Endothelial cell of umbilical vein (primary cell): Measurements from ENCODE around the gene CD93. TPM values are rescaled to one million over a fixed set of nuclear protein-coding genes. Genes with fewer than 3 reads are reported as not detected.

Experiments
- BruUV-seq: library from RNA; stranded (reverse); fragments of 400-500 nt; replicated peaks from 2 replicates; lab custom pipeline; 2021; lab: Mats Ljungman, UMichigan
- CTCF ChIA-PET: fragments of 300-600, 350-600 bp; sonication (Branson Sonifier 250); formaldehyde crosslinking; loops from one replicate; lab custom pipeline; 2021; ENCODE audit warnings: antibody characterized with exemption, inconsistent platforms; lab: Charles Lee
- POLR2A ChIA-PET: fragments of 300-600, 350-600 bp; sonication (Branson Sonifier 250); formaldehyde crosslinking; loops from one replicate; lab custom pipeline; 2021; ENCODE audit warnings: antibody characterized with exemption, inconsistent platforms; lab: Charles Lee
- DNase-seq: peaks from one replicate; pipeline ENCODE4 v3.0.0-alpha.2; 2011; ENCODE audit warnings: low read depth, low spot score
- FAIRE-seq: peaks from 2 replicates; lab custom pipeline; 2011; peaks lifted over from hg19 to GRCh38; lab: Jason Lieb, UNC
- H2AFZ ChIP-seq: 2 replicates; pipeline ENCODE4 v1.6.0; 2012; ENCODE audit warnings: low read depth, low read length, control low read depth, inconsistent platforms
- H3K27ac ChIP-seq: 2 replicates; pipeline ENCODE4 v1.5.1; 2011; ENCODE audit warnings: low read depth, mild to moderate bottlenecking, control low read depth, low read length, moderate library complexity; ENCODE audit not compliant: insufficient read depth
- H3K27me3 ChIP-seq, 2 experiments: 2 replicates each; pipeline versions ENCODE4 v1.6.0 to v1.6.1; 2011; ENCODE audit warnings: low read length in 2 of 2, mixed read lengths in 1 of 2; ENCODE audit not compliant: control insufficient read depth in 2 of 2, insufficient read depth in 2 of 2
- H3K36me3 ChIP-seq, 2 experiments: 2 replicates in 1 of 2; 3 replicates in 1 of 2; pipeline ENCODE4 v1.5.1; 2011; ENCODE audit warnings: low read length in 2 of 2, mild to moderate bottlenecking in 1 of 2, moderate library complexity in 1 of 2; ENCODE audit not compliant: control insufficient read depth in 2 of 2, insufficient read depth in 2 of 2; ENCODE audit errors: extremely low read depth in 1 of 2
- H3K4me1 ChIP-seq: 3 replicates; pipeline ENCODE4 v1.5.1; 2011; ENCODE audit warnings: mild to moderate bottlenecking, low read length; ENCODE audit not compliant: control insufficient read depth, insufficient read depth; ENCODE audit errors: extremely low read depth
- H3K4me2 ChIP-seq: 2 replicates; pipeline ENCODE4 v1.6.1; 2011; ENCODE audit warnings: low read length, control low read depth, mixed read lengths; ENCODE audit not compliant: insufficient read depth
- H3K4me3 ChIP-seq, 3 experiments: fragments of 200-600 bp in 1 of 3; sonication (generic), shearing (Covaris generic) in 1 of 3; replicated peaks in 1 of 3; 2 replicates each; pipeline ENCODE4 v1.5.1; 2011 to 2016; ENCODE audit warnings: control low read depth in 3 of 3, low read length in 3 of 3, mild to moderate bottlenecking in 2 of 3, inconsistent platforms in 1 of 3, low read depth in 1 of 3, moderate library complexity in 1 of 3; ENCODE audit not compliant: insufficient read depth in 1 of 3
- H3K79me2 ChIP-seq: 2 replicates; pipeline ENCODE4 v1.6.0; 2012; ENCODE audit warnings: low read length, inconsistent platforms; ENCODE audit not compliant: control insufficient read depth, insufficient read depth
- H3K9ac ChIP-seq: replicated peaks from 2 replicates; pipeline ENCODE3; 2011; ENCODE audit warnings: low read length, control low read depth; ENCODE audit not compliant: insufficient read depth; ENCODE audit errors: extremely low read depth
- H3K9me1 ChIP-seq: replicated peaks from 3 replicates; pipeline ENCODE4 v1.6.0; 2011; ENCODE audit warnings: mild to moderate bottlenecking, low read length; ENCODE audit not compliant: control insufficient read depth, insufficient read depth; ENCODE audit errors: extremely low read depth
- H3K9me3 ChIP-seq: replicated peaks from 2 replicates; pipeline ENCODE4 v1.5.1; 2012; ENCODE audit warnings: low read length, inconsistent platforms; ENCODE audit not compliant: control insufficient read depth, insufficient read depth
- H4K20me1 ChIP-seq: replicated peaks from 2 replicates; pipeline ENCODE3; 2011; ENCODE audit warnings: mild to moderate bottlenecking, low read length; ENCODE audit not compliant: control insufficient read depth, insufficient read depth; ENCODE audit errors: extremely low read depth
- EZH2 ChIP-seq: IDR thresholded peaks from 2 replicates; pipeline ENCODE4 v1.6.1; 2012; ENCODE audit warnings: borderline replicate concordance, low read depth, mild to moderate bottlenecking, moderate library complexity, low read length, inconsistent platforms; ENCODE audit not compliant: severe bottlenecking
- FOS ChIP-seq: IDR thresholded peaks from 2 replicates; pipeline ENCODE4 v1.6.1; 2011; ENCODE audit warnings: mild to moderate bottlenecking, low read length, moderate library complexity, borderline replicate concordance; ENCODE audit not compliant: insufficient read depth
- GATA2 ChIP-seq: IDR thresholded peaks from 2 replicates; pipeline ENCODE4 v1.7.0; 2011; ENCODE audit warnings: low read depth, mild to moderate bottlenecking, moderate library complexity, mixed read lengths, low read length; ENCODE audit not compliant: insufficient read length, insufficient read depth
- JUN ChIP-seq: IDR thresholded peaks from 2 replicates; pipeline ENCODE4 v1.6.1; 2011; ENCODE audit warnings: borderline replicate concordance, low read depth; ENCODE audit not compliant: insufficient read length, insufficient read depth
- MYC ChIP-seq: IDR thresholded peaks from one replicate; pipeline ENCODE4 v1.6.1; 2011; ENCODE audit warnings: mild to moderate bottlenecking, low read depth, low read length
- POLR2A ChIP-seq: IDR thresholded peaks from 2 replicates; pipeline ENCODE4 v1.6.1; 2012; ENCODE audit warnings: low read depth, mild to moderate bottlenecking, control low read depth, low read length
- POLR2AphosphoS5 ChIP-seq: IDR thresholded peaks from 2 replicates; pipeline ENCODE4 v1.6.1; 2012; ENCODE audit warnings: low read depth, mild to moderate bottlenecking, control low read depth, low read length, moderate library complexity; ENCODE audit not compliant: insufficient read depth
- dilution Hi-C: fragments of 300-500 bp; cut with MboI; formaldehyde crosslinking; loops from one replicate; pipeline ENCODE4 v1.15.0; 2019; ENCODE audit warnings: low sequenced_read_pairs; ENCODE audit not compliant: extremely low pct_ligation_motif_present
- intact Hi-C: fragments of 100-400 bp; cut with micrococcal nuclease; formaldehyde crosslinking; loops from one replicate; pipeline ENCODE4 v1.10.0; 2022
- polyA plus RNA-seq, 4 experiments: library from polyadenylated mRNA; depleted of rRNA in 3 of 4; stranded (reverse) in 3 of 4; unstranded in 1 of 4; fragments of >200 nt; gene quantifications; 2 replicates each; pipeline versions ENCODE4 v1.2.1 to v1.2.3, GENCODE V29; 2011 to 2012; ENCODE audit warnings: missing spikeins in 1 of 4
- total RNA-seq: library from RNA; stranded (reverse); gene quantifications from 2 replicates; pipeline ENCODE4 v1.2.3, GENCODE V29; 2021
- TF ChIP-seq, protein P1 (sequence below), 2 donors: IDR thresholded peaks; 1 replicate in 1 of 2; 2 replicates in 1 of 2; pipeline ENCODE4 v1.5.1; 2011; ENCODE audit warnings: low read length in 2 of 2, mild to moderate bottlenecking in 2 of 2, moderate library complexity in 2 of 2, control low read depth in 1 of 2, inconsistent platforms in 1 of 2, low read depth in 1 of 2; ENCODE audit not compliant: insufficient read depth in 1 of 2; ENCODE audit errors: extremely low read depth in 1 of 2
- TF ChIP-seq, protein P2 (sequence below): IDR thresholded peaks from 2 replicates; pipeline ENCODE4 v1.6.1; 2011; ENCODE audit not compliant: insufficient read depth, insufficient read length

The CD93 gene
- total and polyA plus RNA-seq, 2 donors (not counting 3 experiments of a cell fraction or from before 2014, with no cell fraction given): 180 to 413 TPM

DNA sequence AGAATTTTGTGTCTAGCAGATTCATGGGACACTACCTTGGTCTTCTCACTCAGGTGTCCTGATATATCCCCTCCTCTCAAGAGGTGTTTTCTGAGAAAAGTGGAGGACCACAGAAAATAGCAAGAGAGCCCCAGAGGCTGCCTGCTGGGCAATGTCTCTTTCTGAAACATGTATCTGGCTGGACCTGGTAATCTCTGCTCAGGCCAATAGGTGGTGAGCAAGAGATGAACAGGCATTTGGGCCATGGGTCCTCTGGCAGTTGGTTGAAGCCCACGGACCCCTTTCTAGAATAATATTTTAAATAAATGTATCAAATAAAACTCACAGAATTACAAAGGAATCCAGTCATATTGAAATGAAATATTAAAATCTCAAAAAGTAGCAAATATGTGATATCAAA lies 27.9 kb downstream of the CD93 start:
- H3K4me3 ChIP-seq: no peak overlapping the region
- no peaks in the 10 kb centered on the region for H4K20me1 ChIP-seq
- H3K36me3 ChIP-seq: no peaks in the 10 kb centered on the region
- TF ChIP-seq, protein P1, sequence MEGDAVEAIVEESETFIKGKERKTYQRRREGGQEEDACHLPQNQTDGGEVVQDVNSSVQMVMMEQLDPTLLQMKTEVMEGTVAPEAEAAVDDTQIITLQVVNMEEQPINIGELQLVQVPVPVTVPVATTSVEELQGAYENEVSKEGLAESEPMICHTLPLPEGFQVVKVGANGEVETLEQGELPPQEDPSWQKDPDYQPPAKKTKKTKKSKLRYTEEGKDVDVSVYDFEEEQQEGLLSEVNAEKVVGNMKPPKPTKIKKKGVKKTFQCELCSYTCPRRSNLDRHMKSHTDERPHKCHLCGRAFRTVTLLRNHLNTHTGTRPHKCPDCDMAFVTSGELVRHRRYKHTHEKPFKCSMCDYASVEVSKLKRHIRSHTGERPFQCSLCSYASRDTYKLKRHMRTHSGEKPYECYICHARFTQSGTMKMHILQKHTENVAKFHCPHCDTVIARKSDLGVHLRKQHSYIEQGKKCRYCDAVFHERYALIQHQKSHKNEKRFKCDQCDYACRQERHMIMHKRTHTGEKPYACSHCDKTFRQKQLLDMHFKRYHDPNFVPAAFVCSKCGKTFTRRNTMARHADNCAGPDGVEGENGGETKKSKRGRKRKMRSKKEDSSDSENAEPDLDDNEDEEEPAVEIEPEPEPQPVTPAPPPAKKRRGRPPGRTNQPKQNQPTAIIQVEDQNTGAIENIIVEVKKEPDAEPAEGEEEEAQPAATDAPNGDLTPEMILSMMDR (IDR thresholded peaks at IDR 0.05; ENCODE audit: extremely low read depth in 1 of 2, insufficient read depth in 1 of 2, low read depth in 1 of 2, low read length in 2 of 2): peak; percentile 13 to 28
- TF ChIP-seq POLR2AphosphoS5 (no peak), JUN (no peak)
- no peak overlapping the region for H3K9ac ChIP-seq
- H3K27me3 ChIP-seq: no peaks in the 10 kb centered on the region
- DNase-seq (no peak), FAIRE-seq (no peak)
- H3K4me1 ChIP-seq: peaks cover 25% of the 10 kb centered on the region
- no peaks in the 10 kb centered on the region for H3K9me3 ChIP-seq
- no peak overlapping the region for H3K4me2 ChIP-seq
- H2AFZ ChIP-seq: no peak overlapping the region
- ChIA-PET CTCF (interaction anchor here (0.9 to 1.3 kb wide), 3 partner anchors 15 to 177 kb away, joined by 3 to 4 read pairs (median 3); no protein-coding TSS in a partner anchor), POLR2A (no interaction called here)
- intact Hi-C loops (no loop called here), dilution Hi-C loops (no loop called here)
- H3K27ac ChIP-seq: no peak overlapping the region
- H3K9me1 ChIP-seq: no peaks in the 10 kb centered on the region
- H3K79me2 ChIP-seq: no peaks in the 10 kb centered on the region
- BruUV-seq: no TSS peak

DNA sequence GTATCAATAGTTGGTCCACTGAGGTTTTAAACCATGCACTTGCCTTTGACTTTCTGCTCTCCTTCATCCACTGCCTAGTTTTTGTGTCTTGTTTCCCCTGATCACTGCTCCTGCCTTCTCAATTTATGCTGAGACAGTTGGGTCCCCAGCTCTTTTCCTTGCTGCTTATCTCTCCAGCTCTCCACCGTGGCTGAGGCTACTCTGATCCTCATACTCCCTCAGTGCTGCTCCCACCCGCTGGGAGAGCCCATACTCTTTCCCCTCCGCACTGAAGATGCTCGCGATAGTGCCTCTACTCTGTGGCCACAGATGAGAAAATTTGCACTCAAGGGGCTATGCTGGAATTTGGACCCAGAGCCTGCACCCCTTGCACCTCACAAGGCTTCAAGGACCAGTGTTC lies 33.2 kb downstream of the CD93 start:
- Histone ChIP-seq H3K9ac (no peak overlapping the region), H3K4me2 (no peak overlapping the region), H3K79me2 (no peaks in the 10 kb centered on the region), H3K9me3 (no peaks in the 10 kb centered on the region), H3K27me3 (no peaks in the 10 kb centered on the region), H3K27ac (no peak overlapping the region), H3K36me3 (no peaks in the 10 kb centered on the region), H4K20me1 (no peaks in the 10 kb centered on the region), H3K9me1 (no peaks in the 10 kb centered on the region), H3K4me1 (peaks cover 13% of the 10 kb centered on the region), H3K4me3 (no peak overlapping the region), H2AFZ (no peak overlapping the region)
- ChIA-PET POLR2A (no interaction called here), CTCF (interaction anchor here (1.2 to 4.7 kb wide), 6 partner anchors 8 to 288 kb away, joined by 3 to 152 read pairs (median 8); no protein-coding TSS in a partner anchor)
- no peak for FAIRE-seq
- dilution Hi-C loops (no loop called here), intact Hi-C loops (loop anchor here (5.0 kb wide), 1 partner anchor 369 kb away; the partner anchor contains the start of gene NAPB)
- BruUV-seq: no TSS peak
- TF ChIP-seq EZH2 (no peak), GATA2 (no peak), POLR2A (no peak), FOS (no peak), MYC (no peak), POLR2AphosphoS5 (no peak), JUN (no peak)
- TF ChIP-seq, protein P1 (IDR thresholded peaks at IDR 0.05; ENCODE audit: extremely low read depth in 1 of 2, insufficient read depth in 1 of 2, low read depth in 1 of 2, low read length in 2 of 2): no peak
- TF ChIP-seq, protein P2, sequence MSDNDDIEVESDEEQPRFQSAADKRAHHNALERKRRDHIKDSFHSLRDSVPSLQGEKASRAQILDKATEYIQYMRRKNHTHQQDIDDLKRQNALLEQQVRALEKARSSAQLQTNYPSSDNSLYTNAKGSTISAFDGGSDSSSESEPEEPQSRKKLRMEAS: no peak
- no peak for DNase-seq
